Stimulated activated CD4-positive, alpha-beta T cell treated with anti-CD3 and anti-CD28 coated beads, Interleukin-4, amount 100 ng/mL, for 1 hour (primary cell): Measurements from ENCODE around the gene HSPA4L.

Experiments used
- DNase-seq: peaks from one replicate; pipeline ENCODE4 v3.0.0-alpha.2; 2020

The HSPA4L gene

DNA sequence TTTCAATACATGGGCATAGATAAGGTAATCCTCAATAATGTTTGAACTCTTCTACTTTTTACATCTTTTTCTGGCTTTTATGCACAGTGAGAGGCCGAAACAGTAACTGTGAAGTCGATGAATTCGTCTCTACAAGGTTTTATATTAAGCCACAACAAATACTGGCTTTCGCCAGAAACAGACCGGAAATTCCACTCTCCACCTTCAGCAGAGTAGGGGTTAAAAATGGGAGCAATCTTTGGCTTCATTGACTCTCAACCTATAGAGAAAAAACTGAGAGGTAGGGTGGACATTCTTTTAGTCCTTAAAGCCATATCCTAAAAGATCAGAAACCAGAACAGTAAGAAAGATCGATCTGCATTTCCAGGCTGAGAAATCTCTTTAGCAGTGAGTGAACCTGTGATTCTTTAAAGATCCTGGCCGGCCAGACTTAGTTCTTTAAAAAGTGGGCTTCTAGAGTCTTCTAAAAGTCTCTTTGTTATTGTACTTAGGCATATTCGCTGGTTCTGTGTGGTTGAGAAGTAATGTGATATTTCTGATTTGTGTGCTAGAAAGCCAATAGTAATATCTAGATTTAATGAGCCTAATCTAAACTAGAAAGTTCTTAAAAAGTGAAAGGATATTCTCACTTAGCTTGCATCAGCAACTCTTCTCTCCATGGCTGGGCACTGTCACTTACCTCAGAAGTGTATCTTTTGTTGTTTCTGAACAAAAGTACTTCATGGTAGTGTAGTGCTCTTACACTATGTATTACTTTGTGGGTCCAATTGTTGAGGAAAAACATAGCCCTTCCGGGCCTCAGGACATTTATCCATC lies 2.0 kb downstream of the HSPA4L start:
- no peak for DNase-seq

DNA sequence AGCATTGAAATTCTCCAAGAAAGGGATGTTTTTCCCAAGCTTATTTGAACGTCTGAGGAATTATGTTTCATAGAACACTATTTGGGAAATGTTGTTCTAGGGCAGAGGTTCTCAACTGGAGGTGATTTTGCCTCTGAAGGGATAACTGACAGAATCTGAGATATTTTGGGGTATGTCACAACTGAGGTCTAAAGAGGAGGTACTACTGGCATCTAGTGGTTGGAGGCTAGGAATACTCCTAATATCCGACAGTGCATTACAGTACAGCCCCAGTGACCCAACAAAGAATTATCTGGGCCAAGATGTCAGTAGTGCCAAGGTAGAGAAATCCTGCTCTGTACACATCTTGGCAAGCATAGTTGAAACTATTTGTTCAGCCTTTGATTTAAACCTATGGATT lies 6.4 kb downstream of the HSPA4L start:
- no peak for DNase-seq

DNA sequence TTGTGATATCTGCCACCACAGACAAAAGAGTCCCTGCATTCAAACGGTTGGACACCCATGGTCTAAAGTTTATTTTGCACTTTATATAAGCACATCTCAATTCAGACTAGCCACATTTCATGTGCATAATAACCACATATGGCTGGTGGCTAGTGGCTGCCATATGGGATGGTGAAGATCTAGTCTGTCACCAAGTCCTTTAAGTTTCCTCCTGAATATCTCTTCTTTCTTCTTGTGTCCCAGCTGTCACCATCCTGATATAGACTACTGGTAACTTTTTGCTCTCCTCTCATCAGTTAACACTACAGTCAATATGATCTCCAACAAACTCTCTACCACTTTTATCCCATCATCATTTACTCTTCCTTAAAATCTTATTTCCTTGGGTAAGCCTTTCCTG lies 9.3 kb downstream of the HSPA4L start:
- DNase-seq = no peak

DNA sequence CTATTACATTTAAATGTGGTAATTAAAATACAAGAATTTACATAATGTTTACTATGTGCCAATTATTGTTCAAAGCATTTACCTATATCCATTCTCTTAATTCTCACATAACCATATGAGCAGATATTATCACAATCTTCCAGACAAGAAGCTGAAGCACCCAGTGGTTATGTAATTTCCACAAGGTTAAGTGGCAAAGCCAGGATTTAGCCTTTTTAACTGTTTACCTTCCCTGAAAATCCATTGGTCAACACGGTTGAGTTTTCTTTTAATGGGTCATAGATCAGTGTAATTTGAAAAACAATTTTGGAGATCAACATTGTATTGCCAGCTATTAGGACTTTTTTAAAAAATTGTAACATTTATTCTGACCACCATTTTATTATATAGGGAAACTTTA lies 11.4 kb downstream of the HSPA4L start:
- no peak for DNase-seq

DNA sequence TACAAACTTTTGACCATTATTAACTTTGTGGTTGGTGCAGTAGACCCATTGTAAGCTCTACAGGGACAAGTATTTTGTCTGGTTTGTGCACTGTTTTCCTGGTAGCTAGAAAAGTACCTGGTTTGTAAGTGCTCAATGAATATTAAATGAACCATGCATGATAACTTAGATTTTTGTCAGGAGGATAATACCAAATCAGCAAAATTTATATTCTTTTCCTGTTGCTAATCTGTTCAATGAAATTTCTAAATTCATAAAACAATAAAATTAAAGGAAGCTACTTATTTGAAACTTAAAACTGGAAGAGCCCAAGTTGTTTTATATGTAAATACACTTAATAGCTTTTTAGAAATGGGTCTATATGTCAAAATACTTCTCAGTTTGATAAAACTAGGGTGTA lies 17.6 kb downstream of the HSPA4L start:
- no peak for DNase-seq

DNA sequence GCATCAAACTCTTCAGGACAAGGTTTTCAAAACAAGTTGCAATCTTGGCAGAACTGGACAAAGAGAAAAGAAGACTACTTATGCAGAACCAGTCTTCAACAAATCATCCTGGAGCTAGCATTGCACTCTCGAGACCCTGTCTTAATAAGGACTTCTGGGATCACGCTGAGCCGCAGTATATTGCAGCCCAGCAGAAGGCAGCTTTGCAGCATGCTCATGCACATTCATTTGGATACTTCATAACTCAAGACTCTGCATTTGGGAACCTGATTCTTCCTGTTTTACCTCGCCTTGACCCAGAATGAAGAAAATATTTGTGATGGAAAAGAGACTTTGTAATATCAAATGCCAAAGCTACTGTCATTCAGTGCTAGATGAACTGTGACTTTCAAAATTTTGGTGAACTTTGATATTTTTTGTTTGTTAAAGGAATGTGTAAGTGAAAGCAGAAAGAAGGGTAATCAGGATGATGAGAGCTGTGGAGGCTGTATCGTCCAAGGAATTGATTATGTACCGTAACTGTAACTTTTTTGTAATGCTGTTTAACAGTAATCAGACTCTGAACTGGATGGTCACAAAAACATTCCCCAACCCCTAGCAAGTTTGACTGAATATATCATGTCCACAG lies 27.2 kb downstream of the HSPA4L start:
- DNase-seq = no peak

DNA sequence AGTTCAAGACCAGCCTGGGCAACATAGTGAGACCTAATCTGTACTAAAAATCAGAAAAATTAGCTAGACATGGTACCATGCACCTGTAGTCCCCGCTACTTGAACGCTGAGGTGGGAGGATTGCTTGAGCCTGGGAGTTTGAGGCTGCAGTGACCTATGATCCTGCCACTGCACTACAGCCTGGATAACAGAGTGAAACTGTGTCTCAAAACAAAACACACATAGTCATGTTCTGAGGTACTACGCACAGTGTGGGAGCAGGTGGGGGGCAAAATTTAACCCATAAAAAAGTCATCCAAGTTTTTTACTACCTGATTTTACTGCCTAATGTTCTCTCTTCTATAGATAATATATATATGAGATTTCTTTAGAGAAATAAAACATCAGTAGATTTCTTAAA lies 28.4 kb downstream of the HSPA4L start:
- no peak for DNase-seq

DNA sequence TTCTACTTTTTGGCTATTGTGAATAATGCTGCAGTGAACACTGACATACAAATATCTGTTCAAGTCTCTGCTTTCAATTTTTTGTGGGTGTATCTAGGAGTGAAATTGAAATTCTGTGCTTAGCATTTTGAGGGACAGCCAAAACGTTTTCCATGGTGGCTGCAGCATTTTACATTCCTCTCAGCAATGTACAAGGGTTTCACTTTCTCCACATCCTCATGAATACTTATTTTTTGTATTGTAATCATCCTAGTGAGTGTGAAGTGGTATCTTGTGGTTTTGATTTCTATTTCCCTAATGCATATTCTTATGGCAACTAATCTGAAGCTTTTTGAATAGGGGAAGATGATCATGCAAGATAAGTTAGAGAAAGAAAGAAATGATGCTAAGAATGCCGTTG lies 40.3 kb downstream of the HSPA4L start:
- DNase-seq = no peak

DNA sequence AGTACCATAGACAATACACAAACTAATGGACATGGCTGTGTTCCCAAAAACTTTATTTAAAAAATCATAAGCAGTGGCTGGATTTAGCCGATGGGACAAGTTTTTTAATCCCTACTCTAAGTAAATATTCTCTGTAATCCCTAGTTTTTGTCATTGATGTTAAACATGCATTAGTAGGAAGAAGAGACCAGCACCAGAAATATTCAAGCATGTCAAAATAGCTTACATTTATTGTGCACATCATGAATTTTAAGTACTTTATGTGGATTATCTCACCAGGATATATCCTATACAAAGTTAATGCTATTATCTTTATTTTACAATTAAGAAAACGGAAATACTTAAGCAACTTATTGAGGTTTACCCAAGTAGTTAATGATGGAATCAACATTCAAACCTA lies 46.0 kb downstream of the HSPA4L start:
- no peak for DNase-seq

DNA sequence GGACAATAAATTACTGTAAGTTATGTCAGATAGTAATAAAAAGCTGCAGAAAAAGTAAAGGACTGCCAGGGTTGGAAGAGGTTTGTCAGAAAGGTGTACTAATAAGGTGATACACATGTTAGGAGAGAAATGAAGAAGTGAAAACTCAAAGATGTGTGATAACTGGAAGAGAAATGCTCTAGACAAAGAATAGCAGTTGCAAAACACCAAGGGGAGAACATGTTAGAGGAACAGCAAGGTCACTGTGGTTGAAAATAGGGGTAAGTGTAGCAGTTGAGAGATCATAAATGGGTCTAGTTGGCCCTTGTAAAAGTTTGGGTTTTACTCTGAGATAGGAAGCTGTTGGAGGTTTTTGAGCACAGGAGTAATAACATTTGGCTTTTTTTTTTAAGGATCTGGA lies 46.9 kb downstream of the HSPA4L start:
- DNase-seq = no peak

DNA sequence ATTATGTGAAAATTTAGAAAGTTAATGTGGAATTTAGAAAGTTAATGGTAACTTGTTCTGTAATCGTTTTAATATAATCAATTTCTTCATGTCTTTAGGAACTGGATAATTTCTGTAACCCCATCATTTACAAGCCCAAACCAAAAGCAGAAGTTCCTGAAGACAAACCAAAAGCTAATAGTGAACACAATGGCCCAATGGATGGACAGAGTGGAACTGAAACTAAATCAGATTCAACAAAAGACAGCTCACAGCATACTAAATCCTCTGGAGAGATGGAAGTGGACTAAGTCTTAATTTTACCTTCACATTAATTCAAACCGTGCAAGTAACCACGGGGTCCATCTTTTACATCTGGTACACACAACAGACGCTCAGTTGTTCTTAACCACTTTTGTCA lies 50.5 kb downstream of the HSPA4L start:
- DNase-seq = no peak

DNA sequence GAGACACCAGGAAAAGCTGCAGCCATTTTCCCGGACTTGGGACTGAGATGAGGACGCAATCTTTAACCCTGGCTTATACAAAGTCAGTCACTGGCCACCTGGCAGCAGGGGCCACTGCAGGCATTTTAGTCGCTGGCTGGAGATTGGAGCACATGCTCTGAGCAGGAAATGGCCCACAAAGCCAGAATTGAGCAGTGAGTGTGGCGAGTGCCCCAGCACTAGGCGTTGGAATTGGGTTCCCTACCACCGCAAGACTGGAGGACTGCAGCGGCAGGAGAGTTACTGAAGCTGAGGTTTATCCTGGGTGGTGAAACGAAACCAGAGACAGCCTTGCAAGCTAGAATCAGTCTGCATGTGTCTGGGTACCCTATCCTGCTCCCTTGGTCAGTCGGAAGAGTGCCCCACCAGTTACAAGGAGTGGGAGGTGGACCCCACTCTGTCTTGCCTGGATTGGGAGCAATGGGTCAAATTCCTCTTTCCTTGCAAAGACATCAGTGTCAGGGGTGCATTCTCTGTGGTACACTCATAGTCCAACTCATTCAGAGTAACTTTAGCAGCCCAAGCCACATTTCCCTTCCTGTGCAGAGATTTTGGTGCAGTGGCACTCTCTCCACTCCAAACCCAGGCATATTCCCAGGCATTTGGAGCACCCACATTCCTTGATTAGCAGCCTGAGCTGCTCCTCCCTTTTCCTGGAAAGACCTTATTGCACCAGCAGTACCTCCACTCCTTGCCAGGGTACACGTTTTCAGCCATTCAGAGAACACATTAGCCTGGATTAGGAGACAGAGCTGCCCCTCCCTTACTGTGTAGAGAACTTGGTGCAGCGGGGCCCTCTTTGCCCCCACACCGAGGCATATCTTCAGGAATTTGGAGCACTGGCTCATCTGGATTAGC lies 61.8 kb downstream of the HSPA4L start:
- DNase-seq = no peak

DNA sequence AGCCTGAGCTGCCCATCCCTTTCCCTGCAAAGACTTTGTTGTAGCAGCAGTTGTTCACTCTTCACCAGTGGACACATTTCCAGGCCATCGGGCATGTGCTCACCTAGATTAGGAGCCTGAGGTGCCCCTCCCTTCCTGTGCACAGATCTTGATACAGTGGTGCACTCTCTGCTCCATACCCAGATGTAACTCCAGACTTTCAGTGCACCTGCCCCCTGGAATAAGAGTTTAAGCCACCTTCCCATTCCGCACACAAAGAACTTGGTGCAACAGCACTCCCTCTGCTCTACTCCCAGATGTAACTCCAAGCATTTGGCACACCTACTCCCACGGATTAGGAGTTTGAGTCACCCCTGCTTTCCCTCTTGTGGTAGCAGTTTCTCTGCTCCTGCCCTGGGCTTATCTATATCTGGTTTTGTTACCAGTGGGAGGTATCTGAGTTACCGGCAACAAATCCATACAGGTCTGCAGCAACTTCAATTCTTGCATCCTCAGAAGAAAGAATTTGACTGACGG lies 62.5 kb downstream of the HSPA4L start:
- no peak for DNase-seq

DNA sequence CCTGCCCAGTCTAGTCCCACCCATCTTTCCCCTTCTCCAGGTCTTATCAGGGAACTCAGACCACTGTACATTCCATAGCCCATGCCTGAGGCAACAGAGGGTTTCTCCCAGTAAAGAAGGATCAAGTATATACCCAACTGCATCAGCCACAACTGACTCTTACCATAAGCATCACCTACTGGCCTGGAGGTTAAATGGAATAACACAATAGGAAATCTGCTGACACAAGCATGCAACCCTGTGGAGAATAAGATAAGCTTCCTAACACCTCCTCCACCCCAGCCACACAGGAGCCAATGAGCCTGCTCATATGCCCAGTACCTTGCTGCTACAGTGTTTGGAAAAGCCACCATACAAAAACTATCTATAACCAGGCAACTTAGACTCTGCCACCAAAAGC lies 63.9 kb downstream of the HSPA4L start:
- no peak for DNase-seq

DNA sequence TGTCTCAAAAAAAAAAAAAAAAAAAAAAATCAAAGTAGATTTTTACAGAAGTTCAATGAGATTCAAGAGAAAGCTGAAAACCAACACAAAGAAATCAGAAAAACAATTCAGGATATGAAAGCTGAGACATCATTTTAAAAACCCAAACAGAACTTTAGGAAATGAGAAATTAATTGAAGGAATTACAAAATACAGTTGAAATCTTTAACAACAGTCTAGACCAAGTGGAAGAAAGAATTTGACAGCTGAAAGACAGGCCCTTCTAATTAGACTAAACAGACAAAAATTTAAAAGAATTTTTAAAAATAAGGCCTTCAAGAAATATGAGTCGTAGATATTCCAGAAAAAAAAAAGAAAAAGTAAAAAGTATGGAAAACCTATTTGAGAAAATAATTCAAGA lies 64.6 kb downstream of the HSPA4L start:
- no peak for DNase-seq

DNA sequence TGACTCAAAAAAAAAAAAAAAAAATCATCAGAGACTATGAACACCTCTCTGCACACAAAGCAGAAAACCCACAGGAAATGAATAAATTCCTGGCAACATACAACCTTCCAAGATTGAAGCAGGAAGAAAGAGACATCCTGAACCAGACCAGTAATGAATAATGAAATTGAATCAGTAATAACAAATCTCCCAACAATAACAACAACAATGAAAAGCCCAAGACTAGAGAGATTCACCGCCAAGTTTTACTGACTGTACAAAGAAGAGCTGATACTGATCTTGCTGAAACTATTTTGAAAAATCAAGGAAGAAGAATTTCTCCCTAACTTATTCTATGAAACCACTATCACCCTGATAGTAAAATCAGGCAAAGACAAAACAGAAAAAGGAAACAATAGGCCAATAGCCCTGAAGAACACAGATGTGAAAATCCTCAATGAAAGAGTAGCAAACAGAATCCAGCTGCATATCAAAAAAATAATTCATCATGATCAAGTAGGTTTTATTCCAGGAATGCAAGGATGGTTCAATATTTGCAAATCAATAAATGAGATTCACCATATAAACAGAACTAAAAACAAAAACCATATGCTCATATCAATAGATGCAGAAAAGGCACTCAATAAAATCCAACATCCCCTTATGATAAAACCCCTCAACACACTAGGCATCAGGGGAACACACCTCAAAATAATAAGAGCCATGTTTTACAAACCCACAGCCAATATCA lies 67.5 kb downstream of the HSPA4L start:
- no peak for DNase-seq

DNA sequence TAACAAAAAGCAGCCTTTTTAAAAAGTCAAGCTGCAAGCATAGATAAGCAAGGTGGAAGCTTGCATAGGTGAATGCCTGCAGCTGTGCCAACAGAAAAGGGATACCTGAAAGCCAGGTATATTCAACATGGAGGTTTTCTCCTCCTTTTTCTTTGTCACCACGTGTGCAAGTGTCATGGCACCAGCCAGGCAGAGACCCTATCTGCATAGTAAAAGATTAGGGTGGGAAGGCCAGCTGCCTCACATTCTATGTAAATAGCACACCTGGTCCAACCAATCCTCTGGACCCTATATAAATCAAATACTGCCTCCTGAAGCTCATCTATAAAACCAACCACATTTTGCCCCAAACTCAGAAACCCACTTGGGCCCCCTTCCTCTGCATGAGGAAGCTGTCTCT lies 70.5 kb downstream of the HSPA4L start:
- no peak for DNase-seq

DNA sequence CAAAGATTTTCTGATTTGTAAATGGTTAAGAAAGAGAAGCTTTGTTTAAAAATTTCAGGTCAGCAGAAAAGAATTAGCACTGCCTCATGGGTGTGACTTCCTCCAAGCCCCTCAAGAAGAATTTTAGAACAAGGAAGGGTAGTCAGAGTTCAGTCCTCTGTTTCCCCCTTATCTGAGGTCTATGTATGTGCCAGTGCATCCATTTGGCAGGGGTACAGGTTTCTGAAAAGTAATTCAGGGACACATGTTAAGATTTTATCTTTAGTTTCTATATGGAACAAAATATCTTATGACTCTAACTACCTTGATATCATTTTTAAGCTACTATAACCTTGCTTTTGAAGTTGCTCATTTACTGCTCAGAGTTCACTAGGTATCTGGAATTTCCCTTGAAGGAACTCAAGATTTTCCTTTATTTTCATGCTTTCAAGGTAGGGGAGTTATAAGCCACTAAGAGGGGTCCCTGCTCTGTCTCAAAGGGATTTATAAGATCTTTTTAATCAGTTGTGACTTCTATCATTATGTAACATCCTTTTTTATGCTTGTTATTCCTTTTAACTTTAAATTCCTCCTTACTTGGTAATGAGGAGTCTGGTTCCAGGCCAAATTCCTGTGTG lies 74.2 kb downstream of the HSPA4L start:
- DNase-seq = no peak

DNA sequence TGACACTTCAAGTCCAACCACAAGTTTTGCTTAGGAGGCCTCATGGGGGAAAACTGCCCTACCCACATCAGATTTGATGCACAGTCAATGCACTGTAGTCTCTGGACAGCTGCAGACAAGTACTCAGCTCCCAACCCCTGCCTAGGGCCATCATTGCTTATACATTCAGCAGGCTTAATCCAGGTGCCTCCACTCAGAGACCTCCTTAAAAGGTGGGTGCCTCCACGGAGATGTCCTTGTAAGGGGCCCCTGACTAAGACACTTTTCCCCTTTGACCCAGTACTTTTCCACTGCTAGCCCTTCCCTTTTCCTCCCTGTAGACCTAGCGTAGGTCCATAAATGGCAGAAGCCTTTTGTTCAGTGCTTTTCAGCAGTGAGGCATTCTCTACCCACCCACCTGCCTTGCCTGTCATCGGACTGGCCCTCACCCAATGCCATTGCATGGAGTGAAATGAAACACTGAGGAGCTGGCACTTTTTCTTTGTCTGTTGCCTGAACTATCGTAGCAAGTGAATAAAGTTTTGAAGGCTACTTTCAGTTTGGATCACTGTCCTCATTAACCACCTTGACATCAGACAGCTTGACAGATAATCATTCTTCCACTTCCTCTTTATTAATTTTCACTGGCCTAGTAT lies 74.8 kb downstream of the HSPA4L start:
- DNase-seq = no peak

DNA sequence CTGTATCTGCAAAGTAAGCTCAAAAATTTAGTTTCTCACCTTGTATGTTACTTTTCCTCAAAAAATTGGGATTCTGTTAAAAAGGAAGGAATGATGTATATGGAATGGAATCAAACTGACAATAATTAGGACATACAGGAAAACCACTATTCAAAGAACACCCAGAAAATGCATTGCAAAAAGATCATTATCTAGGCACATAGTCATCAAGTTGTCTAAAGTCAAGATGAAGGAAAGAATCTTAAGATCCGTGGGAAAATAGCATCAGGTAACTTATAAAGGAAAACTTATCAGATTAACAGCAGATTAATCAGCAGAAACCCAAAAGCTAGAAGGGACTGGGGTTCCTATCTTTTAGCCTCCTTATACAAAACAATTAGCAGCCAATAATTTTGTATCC lies 75.5 kb downstream of the HSPA4L start:
- DNase-seq = no peak

DNA sequence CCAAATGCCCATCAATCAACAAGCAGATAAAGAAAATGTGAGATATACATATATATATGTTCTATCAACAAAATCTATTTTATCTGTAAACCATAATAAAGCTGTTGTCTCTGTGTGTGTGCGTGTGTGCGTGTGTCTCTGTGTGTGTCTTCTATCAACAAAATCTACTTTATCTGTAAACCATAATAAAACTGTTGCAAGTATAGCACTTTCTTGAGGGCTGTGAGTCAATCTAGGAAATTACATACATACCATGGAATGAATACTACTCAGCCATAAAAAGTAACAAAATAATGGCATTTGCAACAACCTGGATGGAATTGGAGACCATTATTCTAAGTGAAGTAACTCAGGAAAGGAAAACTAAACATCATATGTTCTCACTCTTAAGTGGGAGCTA lies 86.1 kb downstream of the HSPA4L start:
- DNase-seq = no peak

DNA sequence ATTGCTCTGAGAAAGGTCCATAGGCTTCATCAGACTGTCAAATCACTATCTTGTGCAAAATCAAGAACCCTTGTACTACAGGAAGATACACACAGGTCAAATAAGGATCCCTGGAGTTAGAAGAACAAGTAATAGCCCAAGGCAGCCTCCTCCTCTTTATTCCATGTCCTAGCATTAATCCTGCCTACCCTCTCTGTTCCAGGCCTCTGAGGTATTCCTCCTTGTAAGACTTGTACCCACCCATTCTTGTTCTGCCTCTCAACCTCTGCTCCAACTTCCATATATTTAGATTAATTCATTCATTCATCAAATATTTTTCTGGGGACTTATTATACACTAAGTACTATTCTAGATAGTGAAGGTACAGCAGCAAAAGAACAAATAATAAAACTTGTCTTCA lies 88.2 kb downstream of the HSPA4L start:
- no peak for DNase-seq
